Measurements from ENCODE around the gene HAPLN1. TPM values are rescaled to one million over a fixed set of nuclear protein-coding genes. Genes with fewer than 3 reads are reported as not detected.

The HAPLN1 gene
- total RNA-seq, 4 donors from 2014 or later: not detected

GRCh38 chr5:83590966-83591365 is 129.7 kb downstream of the HAPLN1 start:
- Histone ChIP-seq H3K27ac (no peak overlapping the region), H3K36me3 (no peaks in the 10 kb centered on the region), H3K9me3 (no peaks in the 10 kb centered on the region), H3K4me1 (no peaks in the 10 kb centered on the region), H3K27me3 (no peaks in the 10 kb centered on the region), H3K4me3 (no peak overlapping the region)
- no peak for TF ChIP-seq POLR2A (IDR thresholded peaks at IDR 0.05)
- TF ChIP-seq CTCF (IDR thresholded peaks at IDR 0.05 in 4 of 5, conservative IDR thresholded peaks at IDR 0.05 in 1 of 5): no peak
- intact Hi-C loops (cut with DNase I; ENCODE audit: low total_unique reads) (no loop called here), in situ Hi-C loops (cut with MboI; ENCODE audit: low sequenced_read_pairs in 4 of 4) (no loop called here)
- DNase-seq (no peak), ATAC-seq (no peak)

GRCh38 chr5:83589786-83590185 is 130.9 kb downstream of the HAPLN1 start:
- intact Hi-C loops (cut with DNase I; ENCODE audit: low total_unique reads): no loop called here
- no peak overlapping the region for H3K27ac ChIP-seq
- DNase-seq (no peak), ATAC-seq (no peak)
- no peaks in the 10 kb centered on the region for H3K27me3 ChIP-seq
- no peaks in the 10 kb centered on the region for H3K36me3 ChIP-seq
- H3K4me3 ChIP-seq: no peak overlapping the region
- H3K4me1 ChIP-seq: no peaks in the 10 kb centered on the region
- no peaks in the 10 kb centered on the region for H3K9me3 ChIP-seq
- in situ Hi-C loops (cut with MboI; ENCODE audit: low sequenced_read_pairs in 4 of 4): no loop called here
- TF ChIP-seq CTCF (IDR thresholded peaks at IDR 0.05 in 4 of 5, conservative IDR thresholded peaks at IDR 0.05 in 1 of 5): no peak

Other genes with a start within 250 kb of the HAPLN1 start
- gene VCAN, start 249.1 kb downstream of the HAPLN1 start, total RNA-seq: 10 to 100 TPM in 3 of 4 donors, 1 to 10 TPM in 1; 5.9 to 29.9 (median 17.4) TPM

All from gastrocnemius medialis (tissue), 4 donors.